Endothelial cell of umbilical vein (primary cell): Measurements from ENCODE around the gene POU3F1. TPM values are rescaled to one million over a fixed set of nuclear protein-coding genes. Genes with fewer than 3 reads are reported as not detected.

Experiments used
- BruUV-seq: library from RNA; stranded (reverse); fragments of 400-500 nt; replicated peaks from 2 replicates; lab custom pipeline; 2021; lab: Mats Ljungman, UMichigan
- CTCF ChIA-PET: fragments of 300-600, 350-600 bp; sonication (Branson Sonifier 250); formaldehyde crosslinking; loops from one replicate; lab custom pipeline; 2021; ENCODE audit warnings: antibody characterized with exemption, inconsistent platforms; lab: Charles Lee
- POLR2A ChIA-PET: fragments of 300-600, 350-600 bp; sonication (Branson Sonifier 250); formaldehyde crosslinking; loops from one replicate; lab custom pipeline; 2021; ENCODE audit warnings: antibody characterized with exemption, inconsistent platforms; lab: Charles Lee
- DNase-seq: peaks from one replicate; pipeline ENCODE4 v3.0.0-alpha.2; 2011; ENCODE audit warnings: low read depth, low spot score
- FAIRE-seq: peaks from 2 replicates; lab custom pipeline; 2011; peaks lifted over from hg19 to GRCh38; lab: Jason Lieb, UNC
- H2AFZ ChIP-seq: 2 replicates; pipeline ENCODE4 v1.6.0; 2012; ENCODE audit warnings: low read depth, low read length, control low read depth, inconsistent platforms
- H3K27ac ChIP-seq: 2 replicates; pipeline ENCODE4 v1.5.1; 2011; ENCODE audit warnings: low read depth, mild to moderate bottlenecking, control low read depth, low read length, moderate library complexity; ENCODE audit not compliant: insufficient read depth
- H3K27me3 ChIP-seq, 2 experiments: 2 replicates each; pipeline versions ENCODE4 v1.6.0 to v1.6.1; 2011; ENCODE audit warnings: low read length in 2 of 2, mixed read lengths in 1 of 2; ENCODE audit not compliant: control insufficient read depth in 2 of 2, insufficient read depth in 2 of 2
- H3K36me3 ChIP-seq, 2 experiments: 2 replicates in 1 of 2; 3 replicates in 1 of 2; pipeline ENCODE4 v1.5.1; 2011; ENCODE audit warnings: low read length in 2 of 2, mild to moderate bottlenecking in 1 of 2, moderate library complexity in 1 of 2; ENCODE audit not compliant: control insufficient read depth in 2 of 2, insufficient read depth in 2 of 2; ENCODE audit errors: extremely low read depth in 1 of 2
- H3K4me1 ChIP-seq: 3 replicates; pipeline ENCODE4 v1.5.1; 2011; ENCODE audit warnings: mild to moderate bottlenecking, low read length; ENCODE audit not compliant: control insufficient read depth, insufficient read depth; ENCODE audit errors: extremely low read depth
- H3K4me2 ChIP-seq: 2 replicates; pipeline ENCODE4 v1.6.1; 2011; ENCODE audit warnings: low read length, control low read depth, mixed read lengths; ENCODE audit not compliant: insufficient read depth
- H3K4me3 ChIP-seq, 3 experiments: fragments of 200-600 bp in 1 of 3; sonication (generic), shearing (Covaris generic) in 1 of 3; replicated peaks in 1 of 3; 2 replicates each; pipeline ENCODE4 v1.5.1; 2011 to 2016; ENCODE audit warnings: control low read depth in 3 of 3, low read length in 3 of 3, mild to moderate bottlenecking in 2 of 3, inconsistent platforms in 1 of 3, low read depth in 1 of 3, moderate library complexity in 1 of 3; ENCODE audit not compliant: insufficient read depth in 1 of 3
- H3K79me2 ChIP-seq: 2 replicates; pipeline ENCODE4 v1.6.0; 2012; ENCODE audit warnings: low read length, inconsistent platforms; ENCODE audit not compliant: control insufficient read depth, insufficient read depth
- H3K9ac ChIP-seq: replicated peaks from 2 replicates; pipeline ENCODE3; 2011; ENCODE audit warnings: low read length, control low read depth; ENCODE audit not compliant: insufficient read depth; ENCODE audit errors: extremely low read depth
- H3K9me1 ChIP-seq: replicated peaks from 3 replicates; pipeline ENCODE4 v1.6.0; 2011; ENCODE audit warnings: mild to moderate bottlenecking, low read length; ENCODE audit not compliant: control insufficient read depth, insufficient read depth; ENCODE audit errors: extremely low read depth
- H3K9me3 ChIP-seq: replicated peaks from 2 replicates; pipeline ENCODE4 v1.5.1; 2012; ENCODE audit warnings: low read length, inconsistent platforms; ENCODE audit not compliant: control insufficient read depth, insufficient read depth
- H4K20me1 ChIP-seq: replicated peaks from 2 replicates; pipeline ENCODE3; 2011; ENCODE audit warnings: mild to moderate bottlenecking, low read length; ENCODE audit not compliant: control insufficient read depth, insufficient read depth; ENCODE audit errors: extremely low read depth
- EZH2 ChIP-seq: IDR thresholded peaks from 2 replicates; pipeline ENCODE4 v1.6.1; 2012; ENCODE audit warnings: borderline replicate concordance, low read depth, mild to moderate bottlenecking, moderate library complexity, low read length, inconsistent platforms; ENCODE audit not compliant: severe bottlenecking
- FOS ChIP-seq: IDR thresholded peaks from 2 replicates; pipeline ENCODE4 v1.6.1; 2011; ENCODE audit warnings: mild to moderate bottlenecking, low read length, moderate library complexity, borderline replicate concordance; ENCODE audit not compliant: insufficient read depth
- GATA2 ChIP-seq: IDR thresholded peaks from 2 replicates; pipeline ENCODE4 v1.7.0; 2011; ENCODE audit warnings: low read depth, mild to moderate bottlenecking, moderate library complexity, mixed read lengths, low read length; ENCODE audit not compliant: insufficient read length, insufficient read depth
- JUN ChIP-seq: IDR thresholded peaks from 2 replicates; pipeline ENCODE4 v1.6.1; 2011; ENCODE audit warnings: borderline replicate concordance, low read depth; ENCODE audit not compliant: insufficient read length, insufficient read depth
- MAX ChIP-seq: IDR thresholded peaks from 2 replicates; pipeline ENCODE4 v1.6.1; 2011; ENCODE audit not compliant: insufficient read depth, insufficient read length
- MYC ChIP-seq: IDR thresholded peaks from one replicate; pipeline ENCODE4 v1.6.1; 2011; ENCODE audit warnings: mild to moderate bottlenecking, low read depth, low read length
- POLR2A ChIP-seq: IDR thresholded peaks from 2 replicates; pipeline ENCODE4 v1.6.1; 2012; ENCODE audit warnings: low read depth, mild to moderate bottlenecking, control low read depth, low read length
- POLR2AphosphoS5 ChIP-seq: IDR thresholded peaks from 2 replicates; pipeline ENCODE4 v1.6.1; 2012; ENCODE audit warnings: low read depth, mild to moderate bottlenecking, control low read depth, low read length, moderate library complexity; ENCODE audit not compliant: insufficient read depth
- dilution Hi-C: fragments of 300-500 bp; cut with MboI; formaldehyde crosslinking; loops from one replicate; pipeline ENCODE4 v1.15.0; 2019; ENCODE audit warnings: low sequenced_read_pairs; ENCODE audit not compliant: extremely low pct_ligation_motif_present
- intact Hi-C: fragments of 100-400 bp; cut with micrococcal nuclease; formaldehyde crosslinking; loops from one replicate; pipeline ENCODE4 v1.10.0; 2022
- polyA plus RNA-seq, 4 experiments: library from polyadenylated mRNA; depleted of rRNA in 3 of 4; stranded (reverse) in 3 of 4; unstranded in 1 of 4; fragments of >200 nt; gene quantifications; 2 replicates each; pipeline versions ENCODE4 v1.2.1 to v1.2.3, GENCODE V29; 2011 to 2012; ENCODE audit warnings: missing spikeins in 1 of 4
- total RNA-seq: library from RNA; stranded (reverse); gene quantifications from 2 replicates; pipeline ENCODE4 v1.2.3, GENCODE V29; 2021
- TF ChIP-seq, protein P1 (sequence below), 2 donors: IDR thresholded peaks; 1 replicate in 1 of 2; 2 replicates in 1 of 2; pipeline ENCODE4 v1.5.1; 2011; ENCODE audit warnings: low read length in 2 of 2, mild to moderate bottlenecking in 2 of 2, moderate library complexity in 2 of 2, control low read depth in 1 of 2, inconsistent platforms in 1 of 2, low read depth in 1 of 2; ENCODE audit not compliant: insufficient read depth in 1 of 2; ENCODE audit errors: extremely low read depth in 1 of 2

The POU3F1 gene
- total and polyA plus RNA-seq, 2 donors (not counting 3 experiments of a cell fraction or from before 2014, with no cell fraction given), result not detected

- no peak overlapping the region for H2AFZ ChIP-seq
- peak overlapping the region; percentile 99 for H3K27ac ChIP-seq
- H4K20me1 ChIP-seq, result no peaks in the 10 kb centered on the region
- POLR2A ChIA-PET, result interaction anchor here (0.5 to 2.8 kb wide), 5 partner anchors 9 to 16 kb away, joined by 3 to 14 read pairs (median 4); partner anchors contain the start of gene UTP11
- no peak for TF ChIP-seq POLR2AphosphoS5
- TF ChIP-seq, protein P1, sequence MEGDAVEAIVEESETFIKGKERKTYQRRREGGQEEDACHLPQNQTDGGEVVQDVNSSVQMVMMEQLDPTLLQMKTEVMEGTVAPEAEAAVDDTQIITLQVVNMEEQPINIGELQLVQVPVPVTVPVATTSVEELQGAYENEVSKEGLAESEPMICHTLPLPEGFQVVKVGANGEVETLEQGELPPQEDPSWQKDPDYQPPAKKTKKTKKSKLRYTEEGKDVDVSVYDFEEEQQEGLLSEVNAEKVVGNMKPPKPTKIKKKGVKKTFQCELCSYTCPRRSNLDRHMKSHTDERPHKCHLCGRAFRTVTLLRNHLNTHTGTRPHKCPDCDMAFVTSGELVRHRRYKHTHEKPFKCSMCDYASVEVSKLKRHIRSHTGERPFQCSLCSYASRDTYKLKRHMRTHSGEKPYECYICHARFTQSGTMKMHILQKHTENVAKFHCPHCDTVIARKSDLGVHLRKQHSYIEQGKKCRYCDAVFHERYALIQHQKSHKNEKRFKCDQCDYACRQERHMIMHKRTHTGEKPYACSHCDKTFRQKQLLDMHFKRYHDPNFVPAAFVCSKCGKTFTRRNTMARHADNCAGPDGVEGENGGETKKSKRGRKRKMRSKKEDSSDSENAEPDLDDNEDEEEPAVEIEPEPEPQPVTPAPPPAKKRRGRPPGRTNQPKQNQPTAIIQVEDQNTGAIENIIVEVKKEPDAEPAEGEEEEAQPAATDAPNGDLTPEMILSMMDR (IDR thresholded peaks at IDR 0.05; ENCODE audit: extremely low read depth in 1 of 2, insufficient read depth in 1 of 2, low read depth in 1 of 2, low read length in 2 of 2), result no peak
- TF ChIP-seq POLR2A, result no peak
- no peak for TF ChIP-seq GATA2
- no peak for TF ChIP-seq FOS
- no peak for TF ChIP-seq MAX
- TF ChIP-seq JUN, result no peak
- no peak for TF ChIP-seq MYC
- no peak for TF ChIP-seq EZH2
- no peaks in the 10 kb centered on the region for H3K9me3 ChIP-seq
- H3K4me3 ChIP-seq, result peak overlapping the region in 1 of 3 experiments; percentile 20
- peaks cover 44% of the 10 kb centered on the region for H3K79me2 ChIP-seq
- H3K4me2 ChIP-seq, result peak overlapping the region; percentile 66
- peak overlapping the region; percentile 95 for H3K9ac ChIP-seq
- dilution Hi-C loops, result no loop called here
- FAIRE-seq, result no peak
- no peaks in the 10 kb centered on the region for H3K9me1 ChIP-seq
- peaks cover 9 to 14% of the 10 kb centered on the region in 2 experiments for H3K36me3 ChIP-seq
- no peak for DNase-seq
- no peaks in the 10 kb centered on the region for H3K27me3 ChIP-seq
- peaks cover 65% of the 10 kb centered on the region for H3K4me1 ChIP-seq
- no TSS peak for BruUV-seq
- intact Hi-C loops, result loop anchor here (1.0 to 5.0 kb wide), 5 partner anchors 12 to 193 kb away; partner anchors contain the start of genes C1orf122, UTP11 and YRDC
- CTCF ChIA-PET, result interaction anchor here (0.7 to 1.8 kb wide), 8 partner anchors 9 to 140 kb away, joined by 3 to 11 read pairs (median 4); partner anchors contain the start of gene POU3F1
Measured at GRCh38 chr1:38000233-38000528, 46.4 kb downstream of the POU3F1 start.
